Activated CD4-positive, alpha-beta memory T cell treated with anti-CD3 and anti-CD28 coated beads for 36 hours (primary cell): ENCODE data around the gene PPM1H. TPM values are rescaled to one million over a fixed set of nuclear protein-coding genes. Genes with fewer than 3 reads are reported as not detected.

Experiments
- CTCF ChIA-PET: fragments of 350-600 bp; sonication (Branson Sonifier 250); formaldehyde crosslinking; loops from one replicate; lab custom pipeline; 2021; ENCODE audit warnings: antibody characterized with exemption, inconsistent platforms; lab: Charles Lee
- POLR2A ChIA-PET: fragments of 350-600 bp; sonication (Branson Sonifier 250); formaldehyde crosslinking; loops from one replicate; lab custom pipeline; 2021; ENCODE audit warnings: antibody characterized with exemption; lab: Charles Lee
- DNase-seq: peaks from one replicate; pipeline ENCODE4 v3.0.0-alpha.2; 2020
- H3K27ac Mint-ChIP-seq: one replicate; pipeline ENCODE4 v1.8.0; 2021; ENCODE audit warnings: mixed read lengths
- H3K27me3 Mint-ChIP-seq: one replicate; pipeline ENCODE4 v1.8.0; 2021; ENCODE audit warnings: mixed read lengths
- H3K36me3 Mint-ChIP-seq: one replicate; pipeline ENCODE4 v1.8.0; 2021; ENCODE audit warnings: mixed read lengths
- H3K4me1 Mint-ChIP-seq: one replicate; pipeline ENCODE4 v1.8.0; 2021; ENCODE audit warnings: low read depth, mixed read lengths
- H3K4me3 Mint-ChIP-seq: one replicate; pipeline ENCODE4 v1.8.0; 2021; ENCODE audit warnings: mild to moderate bottlenecking, mixed read lengths
- H3K9me3 Mint-ChIP-seq: one replicate; pipeline ENCODE4 v1.8.0; 2021; ENCODE audit warnings: mixed read lengths
- intact Hi-C: fragments of 100-400 bp; cut with micrococcal nuclease; formaldehyde crosslinking; loops from one replicate; pipeline ENCODE4 v1.15.1; 2023
- total RNA-seq, 2 experiments: library from RNA; stranded (reverse); gene quantifications; one replicate each; pipeline ENCODE4 v1.2.3, GENCODE V29; 2021

Gene PPM1H
- total RNA-seq, 2 experiments from 2014 or later = not detected

- Mint-ChIP-seq H3K4me1 (peaks cover 11% of the 10 kb centered on the region), H3K9me3 (no peaks in the 10 kb centered on the region), H3K27ac (no peak overlapping the region), H3K36me3 (no peaks in the 10 kb centered on the region), H3K27me3 (no peaks in the 10 kb centered on the region), H3K4me3 (no peak overlapping the region)
- ChIA-PET CTCF (interaction anchor here (1.2 to 7.5 kb wide), 3 partner anchors 10 to 370 kb away, joined by 3 to 49 read pairs (median 5); no protein-coding TSS in a partner anchor), POLR2A (interaction anchor here (0.5 kb wide), 1 partner anchor 8 kb away, joined by 3 read pairs; no protein-coding TSS in a partner anchor)
- intact Hi-C loops = loop anchor here (5.0 kb wide), 1 partner anchor 259 kb away; no protein-coding TSS in a partner anchor
- DNase-seq = peak; percentile 29
Measured at GRCh38 chr12:62808166-62808879, 126.6 kb downstream of the PPM1H start.

GRCh38 chr12:62806893-62807292 is 128.1 kb downstream of the PPM1H start:
- no peaks in the 10 kb centered on the region for H3K9me3 Mint-ChIP-seq
- CTCF ChIA-PET = interaction anchor here (7.5 kb wide), 1 partner anchor 9 kb away, joined by 49 read pairs; no protein-coding TSS in a partner anchor
- no peaks in the 10 kb centered on the region for H3K36me3 Mint-ChIP-seq
- no peak for DNase-seq
- peaks cover 5% of the 10 kb centered on the region for H3K4me1 Mint-ChIP-seq
- no peak overlapping the region for H3K4me3 Mint-ChIP-seq
- H3K27ac Mint-ChIP-seq = no peak overlapping the region
- POLR2A ChIA-PET = no interaction called here
- intact Hi-C loops = loop anchor here (5.0 kb wide), 1 partner anchor 260 kb away; no protein-coding TSS in a partner anchor
- H3K27me3 Mint-ChIP-seq = no peaks in the 10 kb centered on the region

- Mint-ChIP-seq H3K27me3 (no peaks in the 10 kb centered on the region), H3K9me3 (no peaks in the 10 kb centered on the region), H3K27ac (no peak overlapping the region), H3K4me3 (no peak overlapping the region), H3K36me3 (no peaks in the 10 kb centered on the region), H3K4me1 (peaks cover 5% of the 10 kb centered on the region)
- intact Hi-C loops = loop anchor here (5.0 kb wide), 1 partner anchor 261 kb away; no protein-coding TSS in a partner anchor
- POLR2A ChIA-PET = no interaction called here
- DNase-seq = no peak
- CTCF ChIA-PET = interaction anchor here (7.5 kb wide), 1 partner anchor 8 kb away, joined by 49 read pairs; no protein-coding TSS in a partner anchor
Measured at GRCh38 chr12:62806244-62806836, 128.6 kb downstream of the PPM1H start.

GRCh38 chr12:62805517-62805916 is 129.4 kb downstream of the PPM1H start:
- H3K27ac Mint-ChIP-seq = no peak overlapping the region
- no peaks in the 10 kb centered on the region for H3K36me3 Mint-ChIP-seq
- ChIA-PET CTCF (no interaction called here), POLR2A (no interaction called here)
- no peak for DNase-seq
- H3K9me3 Mint-ChIP-seq = no peaks in the 10 kb centered on the region
- intact Hi-C loops = loop anchor here (5.0 kb wide), 1 partner anchor 262 kb away; no protein-coding TSS in a partner anchor
- H3K4me1 Mint-ChIP-seq = peaks cover 5% of the 10 kb centered on the region
- no peaks in the 10 kb centered on the region for H3K27me3 Mint-ChIP-seq
- H3K4me3 Mint-ChIP-seq = no peak overlapping the region

- H3K36me3 Mint-ChIP-seq = no peaks in the 10 kb centered on the region
- no peak for DNase-seq
- no peak overlapping the region for H3K27ac Mint-ChIP-seq
- POLR2A ChIA-PET = no interaction called here
- intact Hi-C loops = no loop called here
- H3K4me1 Mint-ChIP-seq = peaks cover 5% of the 10 kb centered on the region
- CTCF ChIA-PET = interaction anchor here (1.5 kb wide), 1 partner anchor 10 kb away, joined by 8 read pairs; no protein-coding TSS in a partner anchor
- no peak overlapping the region for H3K4me3 Mint-ChIP-seq
- no peaks in the 10 kb centered on the region for H3K9me3 Mint-ChIP-seq
- H3K27me3 Mint-ChIP-seq = no peaks in the 10 kb centered on the region
Measured at GRCh38 chr12:62803756-62804155, 131.2 kb downstream of the PPM1H start.

GRCh38 chr12:62802984-62803383 is 132.0 kb downstream of the PPM1H start:
- H3K27ac Mint-ChIP-seq = no peak overlapping the region
- H3K27me3 Mint-ChIP-seq = no peaks in the 10 kb centered on the region
- no peak for DNase-seq
- intact Hi-C loops = no loop called here
- no peak overlapping the region for H3K4me3 Mint-ChIP-seq
- ChIA-PET CTCF (interaction anchor here (1.5 kb wide), 1 partner anchor 9 kb away, joined by 8 read pairs; no protein-coding TSS in a partner anchor), POLR2A (no interaction called here)
- no peaks in the 10 kb centered on the region for H3K4me1 Mint-ChIP-seq
- H3K36me3 Mint-ChIP-seq = no peaks in the 10 kb centered on the region
- no peaks in the 10 kb centered on the region for H3K9me3 Mint-ChIP-seq

GRCh38 chr12:62802321-62802720 is 132.6 kb downstream of the PPM1H start:
- intact Hi-C loops = no loop called here
- no peak for DNase-seq
- Mint-ChIP-seq H3K4me1 (no peaks in the 10 kb centered on the region), H3K4me3 (no peak overlapping the region), H3K27me3 (no peaks in the 10 kb centered on the region), H3K27ac (no peak overlapping the region), H3K36me3 (no peaks in the 10 kb centered on the region), H3K9me3 (no peaks in the 10 kb centered on the region)
- ChIA-PET POLR2A (interaction anchor here (0.7 kb wide), 1 partner anchor 11 kb away, joined by 5 read pairs; no protein-coding TSS in a partner anchor), CTCF (no interaction called here)

- H3K36me3 Mint-ChIP-seq = no peaks in the 10 kb centered on the region
- POLR2A ChIA-PET = no interaction called here
- no peak for DNase-seq
- no peaks in the 10 kb centered on the region for H3K9me3 Mint-ChIP-seq
- no peaks in the 10 kb centered on the region for H3K27me3 Mint-ChIP-seq
- no peak overlapping the region for H3K4me3 Mint-ChIP-seq
- intact Hi-C loops = no loop called here
- no peak overlapping the region for H3K27ac Mint-ChIP-seq
- CTCF ChIA-PET = interaction anchor here (8.9 kb wide), 1 partner anchor 220 kb away, joined by 205 read pairs; no protein-coding TSS in a partner anchor
- no peaks in the 10 kb centered on the region for H3K4me1 Mint-ChIP-seq
Measured at GRCh38 chr12:62801796-62802195, 133.2 kb downstream of the PPM1H start.

GRCh38 chr12:62800707-62801400 is 134.1 kb downstream of the PPM1H start:
- CTCF ChIA-PET = interaction anchor here (1.0 to 8.9 kb wide), 4 partner anchors 209 to 364 kb away, joined by 3 to 205 read pairs (median 80); no protein-coding TSS in a partner anchor
- POLR2A ChIA-PET = no interaction called here
- Mint-ChIP-seq H3K27ac (no peak overlapping the region), H3K36me3 (no peaks in the 10 kb centered on the region), H3K4me3 (no peak overlapping the region), H3K27me3 (peaks cover 1% of the 10 kb centered on the region), H3K9me3 (no peaks in the 10 kb centered on the region), H3K4me1 (no peaks in the 10 kb centered on the region)
- intact Hi-C loops = no loop called here
- DNase-seq = no peak

- H3K27ac Mint-ChIP-seq = no peak overlapping the region
- H3K4me3 Mint-ChIP-seq = no peak overlapping the region
- no peaks in the 10 kb centered on the region for H3K4me1 Mint-ChIP-seq
- no peaks in the 10 kb centered on the region for H3K36me3 Mint-ChIP-seq
- no peaks in the 10 kb centered on the region for H3K9me3 Mint-ChIP-seq
- CTCF ChIA-PET = interaction anchor here (0.6 to 8.9 kb wide), 24 partner anchors 10 to 369 kb away, joined by 3 to 205 read pairs (median 4); no protein-coding TSS in a partner anchor
- intact Hi-C loops = loop anchor here (1.0 to 2.0 kb wide), 3 partner anchors 197 to 539 kb away; partner anchors contain the start of gene USP15
- DNase-seq = no peak
- H3K27me3 Mint-ChIP-seq = peaks cover 1% of the 10 kb centered on the region
- POLR2A ChIA-PET = interaction anchor here (0.6 kb wide), 1 partner anchor 9 kb away, joined by 3 read pairs; no protein-coding TSS in a partner anchor
Measured at GRCh38 chr12:62799766-62800406, 135.1 kb downstream of the PPM1H start.

GRCh38 chr12:62799126-62799736 is 135.7 kb downstream of the PPM1H start:
- Mint-ChIP-seq H3K27ac (no peak overlapping the region), H3K27me3 (peaks cover 4% of the 10 kb centered on the region), H3K36me3 (no peaks in the 10 kb centered on the region), H3K4me1 (no peaks in the 10 kb centered on the region), H3K9me3 (no peaks in the 10 kb centered on the region), H3K4me3 (no peak overlapping the region)
- CTCF ChIA-PET = interaction anchor here (0.6 to 8.9 kb wide), 24 partner anchors 9 to 368 kb away, joined by 3 to 205 read pairs (median 4); no protein-coding TSS in a partner anchor
- intact Hi-C loops = loop anchor here (1.0 to 2.0 kb wide), 3 partner anchors 196 to 538 kb away; partner anchors contain the start of gene USP15
- peak; percentile 48 for DNase-seq
- POLR2A ChIA-PET = no interaction called here
